HG02938 (cell line): ENCODE results near the gene CEP72.
"Not testable (repeated sequence)": the region's sequence is repeated elsewhere in the genome, so short reads cannot be mapped to it uniquely, and the experiment has no call there.

Experiments
- ATAC-seq: cut with Tn5 transposase; IDR thresholded peaks from one replicate; pipeline ENCODE4 v1.9.1; 2021; ENCODE audit warnings: mild to moderate bottlenecking, moderate library complexity; ENCODE audit not compliant: unreplicated experiment

Gene CEP72

GRCh38 chr5:610744-611730 lies 1.1 kb upstream of the CEP72 start:
- ATAC-seq: no peak

DNA sequence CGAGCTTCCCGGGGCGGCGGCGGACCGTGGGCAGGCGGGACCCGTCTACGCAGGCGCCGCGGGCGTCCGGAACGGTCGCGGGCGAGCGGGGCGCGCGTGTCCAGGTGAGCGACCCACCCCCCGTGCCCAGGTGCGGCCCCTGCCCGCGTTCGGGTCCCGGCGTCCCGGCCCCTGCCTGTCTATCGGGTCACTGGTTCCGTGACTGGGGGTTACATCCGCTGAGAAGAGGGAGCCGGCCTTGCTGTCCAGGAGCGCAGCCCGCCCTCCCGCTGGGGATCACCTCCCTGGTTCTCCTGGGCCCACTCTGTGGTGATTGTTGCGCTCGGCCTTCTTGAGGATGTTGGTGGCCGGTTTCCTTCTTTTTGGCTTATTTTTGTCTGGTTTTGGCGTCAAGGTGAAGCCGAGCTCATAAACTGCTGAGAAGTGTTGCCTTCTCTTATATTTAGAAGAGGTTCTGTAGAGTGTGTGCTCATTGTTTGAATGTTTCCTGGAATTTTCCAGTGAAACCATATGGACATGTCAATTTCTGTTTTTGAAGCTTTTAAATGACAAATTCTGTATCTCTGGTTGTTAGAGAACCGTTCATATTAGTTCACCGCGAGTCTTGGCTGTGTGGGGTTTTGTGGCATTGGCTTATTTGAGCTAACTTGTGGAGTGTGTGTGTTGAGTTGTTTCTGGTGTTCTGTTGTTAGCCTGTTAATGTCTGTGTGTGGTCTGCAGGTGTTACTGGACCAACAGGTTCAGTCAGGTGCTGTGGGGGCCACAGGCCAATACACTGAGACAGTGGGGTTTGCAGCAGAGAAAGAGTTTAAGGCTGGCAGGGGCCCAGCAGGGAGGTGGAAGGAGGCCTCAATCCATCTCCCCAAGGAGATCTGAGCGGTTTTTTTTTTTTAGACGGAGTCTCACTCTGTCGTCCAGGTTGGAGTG lies 621 bp downstream of the CEP72 start:
- ATAC-seq: peak; percentile 28

DNA sequence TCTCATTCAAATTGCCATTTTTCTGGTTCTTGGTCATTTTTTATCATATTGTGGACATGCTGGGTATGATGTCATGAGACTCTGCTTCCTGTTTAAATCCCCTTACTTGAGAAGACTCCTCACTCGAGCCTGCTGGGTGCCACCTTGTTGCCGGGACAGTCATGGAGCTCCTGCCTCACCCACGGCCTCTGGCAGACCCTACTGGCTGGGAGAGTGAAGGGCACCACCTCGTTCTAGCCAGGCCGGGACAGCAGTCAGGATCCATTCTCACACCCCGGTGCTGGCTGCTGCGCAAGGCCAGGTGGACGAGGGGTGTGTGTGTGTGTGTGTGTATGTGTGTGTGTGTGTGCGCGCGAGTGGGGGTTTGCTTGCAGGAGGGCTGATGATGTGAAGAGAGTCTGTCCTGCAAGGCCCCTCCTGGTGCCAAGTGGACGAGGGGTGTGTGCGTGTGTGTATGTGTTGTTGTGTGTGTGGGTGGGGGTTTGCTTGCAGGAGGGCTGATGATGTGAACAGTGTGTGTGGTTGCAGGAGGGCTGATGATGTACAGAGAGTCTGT lies 4.4 kb downstream of the CEP72 start:
- ATAC-seq: no peak

DNA sequence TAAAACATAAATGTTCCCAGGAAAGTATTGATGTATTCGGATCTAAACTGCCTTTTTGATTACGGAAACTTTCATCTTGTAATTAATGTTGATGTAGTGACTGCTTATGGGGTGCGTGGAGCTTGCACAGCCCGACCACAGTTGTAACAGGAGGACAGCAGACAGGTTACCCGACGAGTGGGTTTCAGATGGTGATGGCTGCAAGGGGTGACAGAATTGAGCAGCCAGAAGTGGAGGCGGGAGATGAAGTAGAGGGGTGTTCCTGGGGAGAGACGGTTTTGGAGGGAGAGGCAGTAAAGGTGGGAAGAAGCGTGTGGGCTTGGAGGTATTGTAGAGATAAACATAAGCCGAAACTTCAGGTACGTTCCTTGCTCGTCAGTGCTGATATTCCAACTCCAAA lies 5.8 kb downstream of the CEP72 start:
- ATAC-seq: no peak

GRCh38 chr5:618450-618849 lies 6.3 kb downstream of the CEP72 start:
- no peak for ATAC-seq

DNA sequence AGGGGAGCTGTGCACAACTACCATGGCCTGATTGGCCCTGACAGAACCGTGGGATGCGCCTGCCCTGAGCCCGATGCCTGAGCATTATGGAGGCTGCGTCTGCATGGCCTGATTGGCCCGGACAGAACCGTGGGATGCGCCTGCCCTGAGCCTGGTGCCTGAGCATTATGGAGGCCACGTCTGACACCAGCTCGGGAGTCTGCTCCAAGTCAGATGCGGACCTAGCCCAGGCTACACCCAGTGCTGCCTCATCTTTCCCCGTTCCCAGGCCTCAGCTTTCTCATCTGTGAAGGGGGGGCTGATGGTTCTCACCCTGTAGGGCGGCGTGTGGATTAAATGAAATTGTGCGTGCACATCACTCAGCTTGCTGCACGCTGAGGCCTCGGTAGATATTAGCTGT lies 7.3 kb downstream of the CEP72 start:
- ATAC-seq: no peak

- no peak for ATAC-seq
These were observed 8.0 kb downstream of the CEP72 start for GRCh38 chr5:620152-620551.

DNA sequence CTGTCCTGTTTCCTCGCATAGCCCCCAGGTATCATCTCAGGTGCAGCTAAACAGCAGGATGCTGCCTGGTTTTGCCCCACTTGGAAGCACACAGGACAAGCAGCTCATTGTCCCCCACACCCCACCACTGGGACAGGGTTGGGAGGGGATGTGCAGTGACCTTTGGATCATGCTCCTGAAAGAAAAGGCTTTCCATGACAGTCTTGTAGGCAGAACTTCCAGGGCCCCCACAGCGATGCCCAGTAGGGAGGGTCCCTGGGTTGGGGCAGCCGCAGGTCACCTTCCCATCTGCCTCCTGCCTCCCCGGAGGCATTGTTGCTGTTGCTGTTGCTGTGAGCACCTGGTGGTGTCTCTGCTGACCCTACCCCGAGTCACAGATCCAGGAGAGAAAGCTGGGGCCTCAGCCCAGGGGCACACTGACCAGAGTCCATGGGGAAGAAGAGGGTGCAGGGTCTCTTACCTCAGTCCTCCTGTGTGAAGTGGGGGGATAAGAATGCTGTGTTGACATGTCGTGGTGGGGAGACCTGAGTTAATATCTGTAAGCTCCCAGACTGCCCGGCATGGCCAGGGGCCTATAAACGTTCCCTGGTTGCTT lies 8.5 kb downstream of the CEP72 start:
- ATAC-seq: no peak

- ATAC-seq: no peak
These were observed 9.2 kb downstream of the CEP72 start for GRCh38 chr5:621341-621761.

- no peak for ATAC-seq
These were observed 10.2 kb downstream of the CEP72 start for GRCh38 chr5:622359-622758.

DNA sequence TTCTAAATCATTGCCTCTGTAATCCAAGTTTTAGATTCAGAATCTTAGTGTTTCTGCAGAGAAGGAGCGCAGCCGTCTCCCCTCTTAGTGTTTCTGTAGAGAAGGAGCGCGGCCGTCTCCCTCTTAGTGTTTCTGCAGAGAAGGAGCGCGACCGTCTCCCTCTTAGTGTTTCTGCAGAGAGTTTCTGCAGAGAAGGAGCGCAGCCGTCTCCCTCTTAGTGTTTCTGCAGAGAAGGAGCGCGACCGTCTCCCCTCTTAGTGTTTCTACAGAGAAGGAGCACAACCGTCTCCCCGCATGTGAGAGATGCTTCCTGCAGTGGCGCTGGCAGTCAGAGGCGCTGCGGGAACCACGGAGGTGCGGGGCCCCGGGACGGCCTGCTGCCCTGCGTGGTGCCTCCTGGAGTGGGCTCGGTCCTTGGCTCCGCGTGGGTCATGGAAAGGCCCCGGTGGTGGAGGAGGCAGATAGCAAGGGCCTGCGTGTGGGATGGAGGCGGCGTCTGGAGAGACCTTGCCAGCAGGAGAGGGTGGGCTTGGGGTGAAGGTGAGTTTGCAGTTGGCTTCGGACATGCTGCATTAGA lies 10.9 kb downstream of the CEP72 start:
- ATAC-seq: no peak

DNA sequence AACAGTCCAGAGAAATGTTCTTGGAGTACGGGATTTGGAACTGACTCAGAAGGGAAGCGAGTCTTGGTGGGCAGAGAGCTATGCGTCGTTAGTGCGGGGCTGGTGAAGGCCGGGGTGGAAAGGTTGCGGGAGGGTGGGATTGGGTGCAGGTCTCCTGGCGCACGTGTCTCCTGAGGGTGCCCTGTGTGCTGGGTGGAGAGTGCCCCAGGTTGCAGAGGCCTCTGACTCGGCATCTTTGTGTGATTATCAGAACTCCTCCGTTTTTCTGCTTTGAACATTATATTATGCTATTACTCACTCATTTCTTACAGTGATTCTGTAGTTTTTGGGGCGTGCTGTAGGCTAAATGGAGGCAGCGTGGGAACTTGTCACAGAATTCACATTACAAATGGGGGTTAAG lies 11.4 kb downstream of the CEP72 start:
- no peak for ATAC-seq

DNA sequence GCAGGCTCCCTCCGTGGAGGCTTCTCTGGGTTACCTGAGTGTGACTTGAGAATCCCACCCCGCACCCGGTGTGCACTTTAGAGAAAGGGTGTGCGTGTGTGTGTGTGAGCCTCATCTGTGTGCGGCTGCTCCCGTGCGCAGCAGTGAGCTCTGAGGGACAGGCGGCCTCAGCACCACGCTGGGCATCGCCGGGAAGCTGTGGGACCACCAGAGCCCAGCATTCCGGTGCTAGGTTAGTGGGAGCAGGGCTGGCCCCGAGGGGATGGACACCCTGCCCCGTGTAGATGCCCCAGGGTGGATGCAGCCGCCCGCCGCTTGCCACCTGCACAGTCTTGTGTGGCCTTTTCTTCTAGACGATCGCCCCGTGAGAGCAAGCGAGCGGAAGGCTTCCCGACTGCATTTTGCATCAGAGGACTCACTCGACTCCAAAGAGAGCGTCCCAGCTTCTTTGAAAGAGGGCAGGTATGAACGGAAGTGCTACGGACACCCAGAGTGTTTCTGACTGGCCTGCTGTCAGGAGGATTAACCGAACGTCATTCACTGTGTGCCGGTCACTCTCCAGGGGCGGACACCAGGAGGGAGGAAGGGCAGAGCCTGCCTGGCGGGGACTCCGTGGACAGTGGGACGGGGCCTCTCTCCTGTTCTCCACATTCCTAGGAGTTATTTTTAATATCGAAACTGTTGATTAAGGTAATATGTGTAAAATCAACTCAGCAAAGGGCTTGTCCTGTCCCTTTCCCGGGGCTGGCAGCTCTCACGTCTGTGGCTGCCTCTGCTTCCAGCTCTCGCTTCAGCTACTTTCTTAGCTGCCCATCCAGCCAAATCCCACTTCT lies 12.2 kb downstream of the CEP72 start:
- ATAC-seq: no peak

GRCh38 chr5:624951-625230 lies 12.8 kb downstream of the CEP72 start:
- no peak for ATAC-seq

DNA sequence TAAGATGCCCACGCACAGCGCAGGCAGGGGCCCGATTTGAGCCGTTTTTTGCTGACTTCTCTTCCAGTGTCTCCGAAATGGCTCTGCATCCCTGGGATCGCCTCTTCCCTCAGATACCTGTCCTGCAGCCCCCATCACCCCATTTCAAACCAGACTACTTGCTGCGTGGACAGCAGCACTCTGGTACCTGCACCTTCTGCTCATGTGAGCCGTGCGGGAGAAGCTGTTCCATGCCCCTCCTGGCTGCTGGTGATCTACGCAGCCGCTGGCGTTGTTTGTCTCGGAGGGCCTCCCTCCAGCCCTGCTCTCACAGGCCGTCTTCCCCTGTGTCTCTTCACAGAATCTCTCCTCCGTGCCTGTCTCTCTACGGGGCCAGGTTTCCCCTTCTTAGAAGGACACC lies 13.4 kb downstream of the CEP72 start:
- ATAC-seq: no peak

DNA sequence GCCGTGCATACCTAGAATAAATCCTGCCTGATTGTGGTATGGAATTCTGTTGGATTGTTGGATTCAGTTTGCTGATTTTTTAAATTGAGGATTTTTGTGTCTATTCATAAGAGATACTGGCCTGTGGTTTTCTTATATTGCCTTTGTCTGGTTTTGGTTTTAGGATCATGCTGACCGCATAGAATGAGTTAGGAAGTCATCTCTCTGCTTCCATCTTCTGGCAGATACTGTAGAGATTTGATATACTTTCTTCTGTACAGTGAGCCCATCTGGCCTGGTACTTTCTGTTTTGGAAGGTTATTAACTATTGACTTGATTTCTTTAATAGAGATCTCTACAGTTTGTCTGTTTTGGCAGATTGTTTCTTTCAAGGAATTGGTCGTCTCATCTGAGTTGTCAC lies 14.7 kb downstream of the CEP72 start:
- no peak for ATAC-seq

DNA sequence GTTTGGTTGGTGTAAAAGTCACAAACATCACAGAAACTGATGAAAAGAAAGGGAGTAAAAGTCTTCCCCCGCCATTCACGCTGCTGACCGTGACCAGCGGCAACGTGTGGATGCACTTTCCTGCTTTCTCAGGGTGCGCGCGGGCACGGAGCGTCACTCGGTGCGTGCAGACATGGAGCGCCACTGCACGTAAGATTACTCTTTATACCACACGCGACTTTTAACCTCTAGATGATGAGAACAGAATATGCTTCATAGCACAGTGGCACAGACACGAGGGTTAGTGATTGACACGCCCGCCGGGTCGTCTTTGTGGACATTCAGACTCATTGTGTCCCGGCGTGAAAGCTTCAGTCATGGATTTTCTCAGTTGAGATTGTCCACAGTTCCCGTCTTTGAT lies 15.7 kb downstream of the CEP72 start:
- no peak for ATAC-seq

DNA sequence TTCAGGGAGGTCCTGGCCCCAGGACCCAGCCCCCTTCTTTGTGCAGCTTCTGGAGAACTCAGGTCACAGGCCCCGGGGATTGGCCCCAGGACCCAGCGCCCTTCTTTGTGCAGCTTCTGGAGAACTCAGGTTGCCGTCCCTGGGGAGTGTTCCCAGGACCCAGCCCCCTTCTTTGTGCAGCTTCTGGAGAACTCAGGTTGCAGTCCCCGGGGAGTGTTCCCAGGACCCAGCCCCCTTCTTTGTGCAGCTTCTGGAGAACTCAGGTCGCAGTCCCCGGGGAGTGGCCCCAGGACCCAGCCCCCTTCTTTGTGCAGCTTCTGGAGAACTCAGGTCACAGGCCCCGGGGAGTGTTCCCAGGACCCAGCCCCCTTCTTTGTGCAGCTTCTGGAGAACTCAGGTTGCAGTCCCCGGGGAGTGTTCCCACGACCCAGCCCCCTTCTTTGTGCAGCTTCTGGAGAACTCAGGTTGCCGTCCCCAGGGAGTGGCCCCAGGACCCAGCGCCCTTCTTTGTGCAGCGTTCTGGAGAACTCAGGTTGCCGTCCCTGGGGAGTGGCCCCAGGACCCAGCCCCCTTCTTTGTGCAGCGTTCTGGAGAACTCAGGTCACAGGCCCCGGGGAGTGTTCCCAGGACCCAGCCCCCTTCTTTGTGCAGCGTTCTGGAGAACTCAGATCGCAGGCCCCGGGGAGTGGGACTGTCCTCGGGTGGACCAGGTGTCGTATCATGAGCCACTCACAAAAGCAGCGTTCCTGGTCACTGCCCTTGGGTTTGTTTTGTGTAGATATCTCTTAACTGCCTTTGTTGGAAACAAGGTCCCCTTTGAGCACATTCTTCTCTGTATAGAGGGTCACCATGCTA lies 16.4 kb downstream of the CEP72 start:
- ATAC-seq: not testable (repeated sequence)

GRCh38 chr5:633501-633955 lies 21.4 kb downstream of the CEP72 start:
- ATAC-seq: no peak
